GM19452 (cell line): ENCODE measurements around the gene SARNP.
"Not testable (repeated sequence)": the region's sequence is repeated elsewhere in the genome, so short reads cannot be mapped to it uniquely, and the experiment has no call there.

Experiments
- ATAC-seq: cut with Tn5 transposase; IDR thresholded peaks from one replicate; pipeline ENCODE4 v1.9.1; 2021; ENCODE audit not compliant: unreplicated experiment

The SARNP gene

DNA sequence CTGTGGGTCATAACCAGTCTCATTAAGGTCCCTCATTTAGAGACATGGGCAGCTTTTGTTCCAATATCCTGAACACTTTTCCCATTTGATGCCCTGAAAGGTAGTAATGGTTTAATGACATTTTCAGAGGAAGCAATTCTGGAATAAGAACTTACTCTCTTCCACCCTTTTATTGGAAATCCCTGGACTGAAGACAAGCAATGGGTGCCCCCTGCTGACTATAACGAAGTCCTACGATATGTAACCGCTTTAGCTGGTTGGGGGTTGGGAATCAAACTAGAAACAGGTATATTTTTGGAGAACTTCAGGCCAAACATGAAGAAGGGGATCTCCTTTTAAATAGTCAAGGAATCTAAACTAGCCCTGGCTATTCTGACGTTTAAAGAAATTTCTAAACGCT lies 20.5 kb downstream of the SARNP start:
- no peak for ATAC-seq

DNA sequence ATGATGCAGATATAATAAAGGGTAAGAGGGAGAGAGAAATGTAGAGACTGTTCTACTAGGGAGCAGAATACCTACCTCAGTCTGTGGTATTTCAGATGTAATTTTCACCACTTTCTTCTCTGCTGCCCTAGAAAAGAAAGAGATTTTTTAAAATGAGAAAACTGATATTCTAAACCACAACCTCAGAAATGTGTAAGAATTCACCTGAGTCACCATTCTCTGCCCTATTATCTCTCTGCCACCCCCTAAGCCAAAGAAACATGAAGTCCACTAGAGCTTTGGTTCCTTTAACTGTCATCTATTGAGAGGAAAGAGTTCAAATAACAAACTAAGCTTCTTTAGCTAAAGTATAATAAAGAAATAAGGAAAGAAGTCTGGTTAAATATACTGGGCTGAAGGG lies 21.6 kb downstream of the SARNP start:
- no peak for ATAC-seq

DNA sequence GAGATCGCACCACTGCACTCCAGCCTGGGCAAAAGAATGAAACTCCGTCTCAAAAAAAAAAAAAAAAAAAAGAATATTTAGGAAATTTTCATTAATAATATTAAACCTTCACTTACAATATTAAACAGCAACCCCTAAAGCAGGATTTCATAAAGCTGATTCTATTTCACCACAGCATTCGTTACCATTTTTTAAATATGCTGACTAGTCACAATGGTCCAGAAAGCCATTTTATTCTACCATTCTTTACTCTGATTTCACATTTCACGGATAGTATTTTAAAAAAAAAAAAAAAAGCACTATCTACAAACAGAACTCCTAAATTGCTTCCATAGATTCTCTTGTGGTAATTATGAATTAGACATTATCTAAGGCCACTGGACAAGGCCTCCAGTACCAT lies 27.6 kb downstream of the SARNP start:
- ATAC-seq, result no peak

DNA sequence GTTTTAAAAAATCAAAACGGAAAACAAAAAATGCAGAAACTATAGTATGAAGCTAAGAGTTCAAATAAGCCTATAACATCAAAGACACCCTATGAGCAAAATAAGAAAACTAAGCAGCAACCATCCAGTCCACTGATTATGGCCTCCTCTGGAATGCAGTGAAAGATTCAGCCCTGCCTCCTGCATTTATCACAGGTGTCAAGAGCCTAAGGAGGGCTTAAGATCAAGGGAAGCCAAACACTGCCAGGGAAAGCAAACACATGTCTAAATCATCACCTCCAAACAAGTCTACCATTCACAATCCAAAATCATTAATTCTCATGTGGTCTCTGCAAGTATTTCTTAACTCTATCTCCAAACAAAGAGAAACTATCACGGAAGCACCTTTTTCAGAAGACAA lies 28.4 kb downstream of the SARNP start:
- ATAC-seq, result no peak

DNA sequence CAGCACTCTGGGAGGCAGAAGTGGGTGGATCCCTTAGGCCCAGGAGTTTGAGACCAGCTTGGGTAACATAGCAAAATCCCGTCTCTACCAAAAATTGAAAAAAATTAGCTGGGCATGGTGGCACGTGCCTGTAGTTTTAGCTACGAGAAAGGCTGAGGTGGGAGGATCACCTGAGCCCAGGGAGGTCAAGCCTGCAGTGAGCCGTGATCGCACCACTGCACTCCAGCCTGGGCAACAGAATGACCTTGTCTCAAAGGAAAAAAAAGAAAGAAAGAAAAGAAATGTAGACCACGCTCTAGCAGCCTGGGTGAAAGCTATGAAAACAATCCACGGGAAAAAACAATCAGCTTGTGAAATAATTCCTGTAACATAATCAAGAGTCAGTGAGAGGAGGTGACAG lies 29.0 kb downstream of the SARNP start:
- no peak for ATAC-seq

DNA sequence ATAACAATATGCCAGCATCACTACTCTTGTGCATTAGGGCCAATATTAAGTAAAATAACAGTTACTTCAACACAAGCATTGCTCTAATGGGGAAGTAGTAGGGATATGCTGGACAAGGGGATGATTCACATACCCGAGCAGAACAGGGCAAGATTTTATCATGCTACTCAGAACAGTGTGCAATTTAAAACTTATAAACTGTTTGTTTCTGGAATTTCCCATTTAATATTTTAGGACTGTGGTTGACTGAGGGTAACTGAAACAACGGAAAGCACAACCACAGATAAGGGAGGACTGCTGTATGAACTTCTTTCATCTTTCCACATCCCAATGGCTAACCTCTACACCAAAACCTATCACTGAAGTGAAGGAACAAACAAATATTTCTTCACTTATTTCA lies 36.8 kb downstream of the SARNP start:
- ATAC-seq, result no peak

DNA sequence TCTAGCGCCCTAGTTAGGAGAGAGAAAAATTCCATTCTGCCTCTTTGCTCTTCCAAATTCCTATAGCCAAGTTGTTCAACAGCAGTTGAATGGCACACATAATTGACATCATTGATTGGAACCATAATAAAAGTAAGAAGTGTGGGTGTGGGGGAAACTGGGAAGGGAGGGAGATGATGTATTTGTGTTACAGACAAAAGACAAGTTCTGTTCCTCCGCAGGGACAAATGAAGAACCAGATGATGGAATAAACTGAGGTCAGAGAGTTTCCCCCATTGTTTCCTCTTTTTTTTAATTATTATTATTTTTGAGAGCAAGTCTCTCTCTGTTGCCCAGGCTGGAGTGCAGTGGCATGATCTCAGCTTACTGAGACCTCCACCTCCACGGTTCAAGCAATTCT lies 39.7 kb downstream of the SARNP start:
- ATAC-seq, result no peak

DNA sequence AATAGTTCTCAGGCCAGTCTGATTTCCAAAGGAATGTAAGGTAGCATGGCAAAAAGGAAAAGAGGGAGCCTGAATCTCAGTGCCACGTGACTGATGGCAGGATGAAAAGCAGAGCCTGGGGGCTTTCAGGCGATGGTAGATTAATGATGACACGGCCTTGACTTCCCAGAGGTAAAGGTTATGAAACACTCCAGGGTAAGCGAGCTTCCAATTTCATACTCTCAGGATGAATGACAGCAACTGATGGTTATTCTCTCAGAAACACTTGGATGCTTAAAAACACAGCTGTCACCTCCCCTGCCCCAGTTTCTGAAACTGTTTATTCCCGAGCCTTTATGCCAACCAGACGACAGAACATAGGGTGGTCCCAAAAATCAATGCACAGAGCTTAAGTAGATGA lies 45.8 kb downstream of the SARNP start:
- no peak for ATAC-seq

DNA sequence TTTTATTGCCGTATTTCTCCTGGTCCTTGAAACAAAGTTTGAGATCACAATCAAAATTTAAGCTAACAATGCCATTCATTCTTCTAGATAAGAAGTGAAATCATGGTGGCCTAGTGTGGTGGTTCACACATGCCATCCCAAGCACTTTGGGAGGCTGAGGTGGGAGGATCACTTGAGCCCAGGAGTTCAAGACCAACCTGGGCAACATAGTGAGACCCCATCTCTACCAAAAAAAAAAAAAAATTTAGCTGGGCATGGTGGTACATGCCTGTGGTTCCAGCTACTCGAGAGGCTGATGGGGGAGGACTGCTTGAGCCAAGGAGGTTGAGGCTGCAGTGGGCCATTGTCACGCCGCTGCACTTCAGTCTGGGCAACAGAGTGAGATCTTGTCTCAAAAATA lies 50.4 kb downstream of the SARNP start:
- ATAC-seq, result no peak

DNA sequence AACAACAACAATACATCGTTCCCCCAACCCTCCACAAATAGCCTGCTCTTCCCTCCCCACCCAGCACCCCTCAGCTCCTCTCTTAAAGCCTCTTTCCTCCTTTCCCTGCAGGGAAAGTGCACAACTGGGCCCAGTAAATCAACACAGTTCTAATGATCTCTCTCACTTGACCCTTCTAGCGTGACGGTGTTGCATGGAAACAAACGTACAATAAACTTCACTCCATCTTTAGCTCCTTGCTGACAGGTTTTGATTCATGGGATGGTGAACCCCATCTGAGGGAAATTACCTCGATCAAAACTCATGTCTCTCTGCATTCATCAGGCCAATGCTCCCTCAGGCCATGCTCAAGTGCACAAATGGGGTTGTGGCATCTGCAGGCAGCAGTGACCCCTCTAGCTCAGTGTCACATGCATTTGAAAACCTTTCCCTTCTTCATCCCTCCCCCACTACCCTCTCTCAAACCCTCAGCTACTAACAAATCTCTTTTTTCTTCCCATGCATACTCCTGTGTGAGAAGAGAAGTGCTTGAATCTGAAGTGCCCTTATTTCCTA lies 51.7 kb downstream of the SARNP start:
- ATAC-seq, result no peak

DNA sequence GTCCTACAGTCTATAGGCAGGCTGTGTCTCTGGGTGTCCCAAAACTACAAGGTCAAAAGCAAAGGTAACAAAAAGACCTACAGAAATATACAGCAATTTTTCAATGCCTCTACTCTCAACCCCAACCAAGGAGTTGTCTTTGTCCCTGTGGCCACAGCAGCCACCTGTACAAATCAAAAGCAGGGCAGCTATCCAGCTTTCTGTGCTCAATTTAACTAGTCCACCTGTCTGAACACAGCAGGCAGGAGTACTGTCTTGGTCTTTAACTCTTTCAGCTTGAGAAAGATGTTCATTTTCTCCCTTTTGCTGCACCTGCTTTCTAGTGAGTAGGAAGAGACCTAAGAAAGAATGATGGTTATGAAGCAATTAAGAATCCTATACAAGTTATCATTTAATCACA lies 54.9 kb downstream of the SARNP start:
- no peak for ATAC-seq

DNA sequence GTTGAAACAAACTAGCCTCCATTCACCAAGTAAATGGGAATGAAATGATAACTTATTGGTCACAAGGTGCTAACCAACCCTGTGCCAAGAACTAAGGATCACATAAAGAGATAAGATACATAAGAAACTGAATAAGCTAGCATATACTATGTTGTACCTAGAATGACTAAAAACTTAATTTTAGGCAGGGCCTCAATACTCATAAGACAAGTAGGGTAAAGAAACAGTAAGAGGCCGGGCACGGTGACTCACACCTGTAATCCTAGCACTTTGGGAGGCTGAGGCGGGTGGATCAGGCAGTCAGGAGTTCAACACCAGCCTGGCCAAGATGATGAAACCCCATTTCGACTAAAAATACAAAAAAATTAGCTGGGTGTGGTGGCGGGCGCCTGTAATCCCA lies 56.9 kb downstream of the SARNP start:
- no peak for ATAC-seq

DNA sequence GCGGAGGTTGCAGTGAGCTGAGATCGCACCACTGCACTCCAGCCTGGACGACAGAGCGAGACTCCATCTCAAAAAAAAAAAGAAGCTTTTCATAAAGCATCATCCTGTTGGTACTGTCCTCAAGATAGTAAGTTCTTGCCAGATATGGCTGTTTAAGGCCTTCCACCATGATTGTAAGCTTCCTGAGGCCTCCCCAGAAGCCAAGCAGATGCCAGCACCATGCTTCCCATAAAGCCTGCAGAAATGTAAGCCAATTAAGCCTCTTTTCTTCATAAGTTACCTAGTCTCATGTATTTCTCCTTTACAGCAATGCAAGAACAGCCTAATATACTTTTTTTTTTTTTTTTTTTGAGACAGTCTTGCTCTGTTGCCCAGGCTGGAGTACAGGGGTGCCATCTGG lies 58.9 kb downstream of the SARNP start:
- not testable (repeated sequence) for ATAC-seq

DNA sequence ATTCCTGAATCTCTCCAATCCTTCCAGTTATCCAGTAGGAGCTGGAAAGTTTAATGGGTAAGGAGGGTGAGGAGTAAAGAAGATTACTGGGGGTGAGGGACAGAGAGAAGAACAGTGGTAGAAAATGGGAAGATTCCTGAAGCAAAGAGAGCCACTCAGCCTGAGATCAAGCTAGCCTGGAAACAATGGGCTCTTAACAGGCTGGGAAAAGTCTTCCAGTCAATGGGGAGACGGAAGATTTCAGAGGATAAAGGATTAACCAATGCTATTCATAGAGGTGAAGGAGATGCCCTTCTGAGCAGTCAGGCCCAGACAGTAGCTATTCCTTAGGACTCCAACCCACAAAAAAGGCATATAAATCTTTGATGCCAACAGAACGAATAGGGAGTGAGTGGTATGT lies 59.8 kb downstream of the SARNP start:
- no peak for ATAC-seq

DNA sequence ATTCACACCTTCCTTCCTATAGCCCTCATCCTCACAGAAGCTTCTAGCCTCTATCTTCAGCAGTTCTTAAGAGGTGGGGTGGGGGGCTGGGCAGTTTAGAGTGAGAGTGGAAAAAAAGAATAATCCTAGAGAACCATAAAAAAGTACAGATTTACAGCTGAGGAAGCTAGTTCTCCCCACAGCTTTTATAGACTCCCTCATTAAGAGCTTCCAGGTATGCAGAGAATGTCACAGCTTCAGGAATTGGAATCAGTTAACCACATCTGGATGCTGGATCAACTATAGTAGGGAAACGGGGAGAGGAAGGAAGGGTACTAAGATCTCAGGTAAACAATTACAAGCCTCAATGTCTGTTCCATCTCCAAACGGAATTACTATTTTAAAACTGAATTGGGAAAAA lies 62.3 kb downstream of the SARNP start:
- no peak for ATAC-seq

DNA sequence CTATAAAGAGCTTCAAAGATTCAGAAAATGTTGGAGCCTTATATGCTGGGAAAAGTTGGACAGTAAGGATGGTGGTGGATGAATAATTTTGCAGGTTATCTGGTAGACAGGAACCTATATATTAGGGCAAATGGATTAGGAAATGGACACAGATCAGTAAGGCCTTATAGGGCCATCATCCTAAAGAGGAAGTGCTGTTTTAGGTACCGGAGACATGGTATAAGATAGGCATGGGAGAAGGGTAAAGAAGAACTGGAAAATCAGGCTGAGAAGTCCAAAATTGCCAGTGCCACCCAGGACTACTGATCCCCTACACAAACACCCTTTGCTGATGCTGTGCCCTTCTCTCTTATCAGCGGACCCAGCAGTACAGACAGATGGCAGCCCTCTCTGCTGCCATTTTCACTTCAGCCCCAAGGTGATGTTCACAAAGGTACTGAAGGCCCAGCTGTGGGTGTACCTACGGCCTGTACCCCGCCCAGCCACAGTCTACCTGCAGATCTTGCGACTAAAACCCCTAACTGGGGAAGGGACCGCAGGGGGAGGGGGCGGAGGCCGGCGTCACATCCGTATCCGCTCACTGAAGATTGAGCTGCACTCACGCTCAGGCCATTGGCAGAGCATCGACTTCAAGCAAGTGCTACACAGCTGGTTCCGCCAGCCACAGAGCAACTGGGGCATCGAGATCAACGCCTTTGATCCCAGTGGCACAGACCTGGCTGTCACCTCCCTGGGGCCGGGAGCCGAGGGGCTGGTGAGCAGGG lies 69.1 kb downstream of the SARNP start:
- ATAC-seq, result no peak

DNA sequence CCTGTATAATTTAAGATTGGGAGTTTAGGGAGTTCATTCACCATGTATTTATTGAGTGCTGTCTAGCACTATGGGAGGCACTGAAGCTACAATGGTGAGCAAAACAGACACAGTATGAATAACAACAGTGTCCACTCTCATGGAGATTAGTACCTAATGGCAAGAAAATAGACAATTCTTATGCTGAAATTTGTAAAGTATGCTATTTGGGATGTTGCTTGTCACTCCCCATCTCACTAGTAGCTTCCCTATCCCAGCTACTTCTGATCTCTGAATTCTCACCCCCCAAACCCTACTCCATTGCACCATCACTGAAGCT lies 70.7 kb downstream of the SARNP start:
- ATAC-seq, result no peak

DNA sequence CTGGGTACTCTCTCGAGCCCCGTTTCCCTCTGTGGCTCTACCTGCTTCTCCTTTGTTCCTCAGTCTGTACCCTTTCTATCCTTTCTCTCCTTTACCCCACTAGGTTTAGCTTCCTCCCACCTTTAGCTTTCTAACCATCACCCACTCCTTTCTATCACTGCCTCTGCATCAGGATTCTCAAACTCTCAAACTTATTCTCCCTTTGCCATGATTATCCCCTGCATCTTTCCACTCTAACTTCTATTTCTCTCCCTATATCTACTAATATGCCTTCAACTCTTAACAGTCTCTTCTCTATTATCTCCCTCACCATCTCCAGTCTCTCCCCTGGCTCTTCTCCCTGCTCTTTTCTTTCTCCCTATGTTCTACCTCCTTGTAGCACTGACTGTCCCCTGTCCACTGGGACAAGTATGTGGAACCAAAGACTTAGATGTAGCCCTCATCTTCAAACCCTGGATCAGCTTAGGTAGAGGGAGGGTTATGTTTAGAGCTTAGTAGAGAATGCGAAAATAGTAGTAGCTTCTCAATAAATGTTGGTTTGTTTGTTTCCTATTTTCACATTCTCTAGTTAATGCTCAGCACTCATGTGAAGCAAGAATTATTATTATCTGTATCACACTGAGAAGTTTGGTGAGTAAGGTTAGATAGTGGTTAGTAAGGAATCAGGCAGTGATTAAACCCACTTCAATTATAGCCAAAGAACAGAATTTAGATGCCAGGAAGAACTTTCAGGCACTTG lies 71.2 kb downstream of the SARNP start:
- ATAC-seq, result no peak

DNA sequence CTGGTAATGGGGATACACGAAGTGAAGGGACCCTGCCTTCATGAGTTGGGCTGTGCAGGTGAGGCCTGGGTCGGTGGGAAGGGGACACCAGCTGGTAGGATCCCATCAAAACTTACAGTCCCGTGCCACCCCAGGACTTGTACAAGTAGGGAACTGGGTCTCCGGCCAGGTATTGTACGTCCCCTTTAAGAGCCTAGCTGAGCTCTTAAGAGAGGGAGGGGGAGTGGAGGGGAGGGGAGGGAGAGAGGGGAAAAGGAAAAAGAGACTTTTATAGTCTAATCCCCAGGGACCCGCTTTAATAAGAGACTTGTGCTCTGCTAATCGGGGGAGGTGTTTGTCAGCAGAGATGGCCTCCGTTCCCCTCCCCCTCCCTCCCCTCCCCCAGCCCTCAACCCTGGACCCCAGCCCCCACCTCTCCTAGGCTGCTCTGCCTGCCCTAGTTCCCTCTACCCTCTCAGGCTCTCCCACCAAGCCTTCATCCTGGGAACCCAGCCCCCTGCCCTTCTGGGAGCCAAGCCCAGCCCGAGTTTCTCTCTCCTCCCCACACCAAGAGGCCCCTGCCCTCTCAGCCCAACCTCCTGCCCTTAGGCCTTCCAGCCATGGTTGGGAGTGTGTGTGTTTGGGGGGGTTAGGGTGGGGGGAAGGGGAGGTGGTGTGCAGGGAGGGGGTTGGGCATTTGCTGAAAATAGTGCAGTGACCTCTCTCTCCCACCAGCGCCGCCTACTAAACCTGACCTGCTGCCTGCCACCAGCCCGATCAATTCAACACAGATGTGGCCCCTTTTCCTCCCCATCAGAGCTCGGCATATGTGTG lies 72.0 kb downstream of the SARNP start:
- ATAC-seq, result no peak

DNA sequence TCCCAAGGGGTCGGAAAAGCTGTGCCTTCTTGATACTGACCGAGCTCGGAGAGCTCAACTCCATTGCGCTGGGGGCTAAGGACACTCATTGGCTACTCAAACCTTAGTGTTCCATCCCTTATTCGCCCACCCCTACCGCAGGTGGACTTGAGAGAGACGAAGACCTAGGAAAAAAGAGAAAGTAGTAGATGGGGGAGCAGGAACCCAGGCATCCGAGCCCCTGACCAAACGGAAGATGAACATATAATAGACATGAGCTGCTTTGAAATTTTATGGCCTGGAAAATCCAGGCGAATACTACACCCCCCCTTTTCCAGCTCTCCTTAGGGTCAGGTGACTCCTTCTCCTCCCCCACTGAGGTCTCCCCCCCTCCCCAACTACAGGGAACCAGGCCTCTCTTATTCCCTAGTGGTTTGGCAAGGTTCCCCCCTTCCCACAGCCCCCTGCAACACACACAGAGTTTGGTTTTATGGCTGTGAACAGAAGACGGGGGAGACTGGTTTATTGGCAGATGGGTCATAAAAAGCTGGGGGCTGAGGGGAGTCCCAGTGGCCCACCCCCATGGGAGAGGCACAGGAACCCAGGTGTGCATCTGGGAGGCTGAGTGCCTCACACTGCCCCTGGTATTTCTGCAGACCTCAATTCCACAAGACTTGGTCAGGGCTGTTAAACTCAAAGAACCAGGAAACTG lies 73.0 kb downstream of the SARNP start:
- no peak for ATAC-seq
